ENCODE results near the gene CIB4.

The CIB4 gene

GRCh38 chr2:26628561-26629345 is 12.4 kb downstream of the CIB4 start:
- no peak for DNase-seq (ENCODE audit: extremely low read depth, low read depth)
- no peak for TF ChIP-seq CTCF (IDR thresholded peaks at IDR 0.05; ENCODE audit: low read depth, low read length)

- TF ChIP-seq CTCF (IDR thresholded peaks at IDR 0.05; ENCODE audit: low read depth, low read length) = no peak
- DNase-seq (ENCODE audit: extremely low read depth, low read depth) = no peak
Measured at GRCh38 chr2:26627350-26628105, 13.6 kb downstream of the CIB4 start.

- TF ChIP-seq CTCF (IDR thresholded peaks at IDR 0.05; ENCODE audit: low read depth, low read length) = no peak
- no peak for DNase-seq (ENCODE audit: extremely low read depth, low read depth)
Measured at GRCh38 chr2:26626606-26627005, 14.6 kb downstream of the CIB4 start.

GRCh38 chr2:26623541-26624495 is 17.3 kb downstream of the CIB4 start:
- DNase-seq (ENCODE audit: extremely low read depth, low read depth) = no peak
- TF ChIP-seq CTCF (IDR thresholded peaks at IDR 0.05; ENCODE audit: low read depth, low read length) = no peak

- DNase-seq (ENCODE audit: extremely low read depth, low read depth) = no peak
- no peak for TF ChIP-seq CTCF (IDR thresholded peaks at IDR 0.05; ENCODE audit: low read depth, low read length)
Measured at GRCh38 chr2:26621469-26622199, 19.5 kb downstream of the CIB4 start.

- no peak for TF ChIP-seq CTCF (IDR thresholded peaks at IDR 0.05; ENCODE audit: low read depth, low read length)
- DNase-seq (ENCODE audit: extremely low read depth, low read depth) = no peak
Measured at GRCh38 chr2:26620031-26620605, 21.0 kb downstream of the CIB4 start.
